RWPE2 (cell line): ENCODE measurements around the gene EN2.
A peak's percentile ranks its signal among the peaks of the same experiment; 100 is the strongest.

Source experiments
- ATAC-seq: fragments of 200-7000 bp; cut with Tn5 transposase; 3 replicates; pipeline ENCODE4 v1.9.1; 2021; ENCODE audit warnings: low read depth
- DNase-seq: peaks from one replicate; pipeline ENCODE4 v3.0.0-alpha.2; 2020; ENCODE audit warnings: low spot score
- H3K27ac ChIP-seq: fragments of 450-650 bp; 2 replicates; pipeline ENCODE4 v1.5.1; 2017; ENCODE audit warnings: mild to moderate bottlenecking; ENCODE audit not compliant: poor library complexity, severe bottlenecking
- H3K27me3 ChIP-seq: fragments of 250-450 bp; sonication (Bioruptor Pico); 2 replicates; pipeline ENCODE4 v1.5.1; 2021; ENCODE audit warnings: mild to moderate bottlenecking, moderate library complexity; ENCODE audit not compliant: insufficient read depth, poor library complexity, severe bottlenecking
- H3K36me3 ChIP-seq: fragments of 250-450 bp; sonication (Bioruptor Pico); 2 replicates; pipeline ENCODE4 v1.5.1; 2020; ENCODE audit warnings: low read depth, mild to moderate bottlenecking, moderate library complexity
- H3K4me1 ChIP-seq: fragments of 250-450 bp; sonication (Bioruptor Pico); 2 replicates; pipeline ENCODE4 v1.5.1; 2021; ENCODE audit warnings: mild to moderate bottlenecking, moderate library complexity; ENCODE audit not compliant: insufficient read depth, poor library complexity, severe bottlenecking
- H3K4me3 ChIP-seq: fragments of 250-450 bp; sonication (Bioruptor Pico); 2 replicates; pipeline ENCODE4 v1.5.1; 2021; ENCODE audit warnings: mild to moderate bottlenecking, moderate library complexity; ENCODE audit not compliant: severe bottlenecking
- H3K9me3 ChIP-seq: fragments of 250-450 bp; sonication (Bioruptor Pico); 2 replicates; pipeline ENCODE4 v1.5.1; 2021; ENCODE audit warnings: mild to moderate bottlenecking, moderate library complexity; ENCODE audit not compliant: severe bottlenecking
- CTCF ChIP-seq: fragments of 450-650 bp; IDR thresholded peaks from one replicate; pipeline ENCODE4 v1.5.1; 2017; ENCODE audit warnings: mild to moderate bottlenecking, moderate library complexity; ENCODE audit not compliant: poor library complexity, severe bottlenecking

Gene EN2

GRCh38 chr7:155452505-155453295 is 5.2 kb upstream of the EN2 start:
- Histone ChIP-seq H3K9me3 (no peaks in the 10 kb centered on the region), H3K36me3 (no peaks in the 10 kb centered on the region), H3K27me3 (peaks cover 97% of the 10 kb centered on the region), H3K27ac (no peak overlapping the region), H3K4me1 (no peaks in the 10 kb centered on the region), H3K4me3 (no peak overlapping the region)
- no peak for DNase-seq
- ATAC-seq, result no peak
- TF ChIP-seq CTCF, result no peak

- H3K4me1 ChIP-seq, result no peaks in the 10 kb centered on the region
- H3K4me3 ChIP-seq, result no peak overlapping the region
- no peak for ATAC-seq
- H3K27ac ChIP-seq, result no peak overlapping the region
- H3K36me3 ChIP-seq, result no peaks in the 10 kb centered on the region
- TF ChIP-seq CTCF, result no peak
- H3K9me3 ChIP-seq, result no peaks in the 10 kb centered on the region
- H3K27me3 ChIP-seq, result peaks cover 95% of the 10 kb centered on the region
- no peak for DNase-seq
Measured at GRCh38 chr7:155453296-155454182, 4.4 kb upstream of the EN2 start.

GRCh38 chr7:155454183-155455112 is 3.5 kb upstream of the EN2 start:
- no peak; the same call in 2 of the 3 replicates for ATAC-seq

GRCh38 chr7:155455132-155455693 is 2.7 kb upstream of the EN2 start:
- no peak overlapping the region for H3K27ac ChIP-seq
- ATAC-seq, result no peak
- H3K27me3 ChIP-seq, result peaks cover 95% of the 10 kb centered on the region
- H3K9me3 ChIP-seq, result no peaks in the 10 kb centered on the region
- no peak overlapping the region for H3K4me3 ChIP-seq
- DNase-seq, result peak; percentile 28
- no peaks in the 10 kb centered on the region for H3K36me3 ChIP-seq
- H3K4me1 ChIP-seq, result no peaks in the 10 kb centered on the region
- no peak for TF ChIP-seq CTCF

More at GRCh38 chr7:155454183-155455112, 3.5 kb upstream of the EN2 start:
- no peak overlapping the region for H3K4me3 ChIP-seq
- DNase-seq, result peak; percentile 38
- no peaks in the 10 kb centered on the region for H3K4me1 ChIP-seq
- H3K36me3 ChIP-seq, result no peaks in the 10 kb centered on the region
- H3K9me3 ChIP-seq, result no peaks in the 10 kb centered on the region
- peaks cover 95% of the 10 kb centered on the region for H3K27me3 ChIP-seq
- no peak overlapping the region for H3K27ac ChIP-seq
- TF ChIP-seq CTCF, result no peak
